HepG2 (cell line): ENCODE results near the gene ARHGAP15. TPM values are rescaled to one million over a fixed set of nuclear protein-coding genes. Genes with fewer than 3 reads are reported as not detected.

Source experiments
- ATAC-seq: fragments of 200-7000 bp; cut with Tn5 transposase; 3 replicates; pipeline ENCODE4 v1.9.1; 2020; ENCODE audit warnings: mild to moderate bottlenecking, moderate library complexity
- BruUV-seq: library from RNA; stranded (reverse); fragments of 400-500 nt; replicated peaks from 2 replicates; lab custom pipeline; 2021; lab: Mats Ljungman, UMichigan
- CTCF ChIA-PET: fragments of 300-600 bp; formaldehyde crosslinking; extraction: SDS; loops from one replicate; lab custom pipeline; 2021; ENCODE audit warnings: low total read pairs, inconsistent platforms, low intra/inter-chr PET ratio; lab: Yijun Ruan, JAX
- POLR2A ChIA-PET: fragments of 350-600 bp; sonication (Branson Sonifier 250); formaldehyde crosslinking; loops from one replicate; lab custom pipeline; 2020; ENCODE audit warnings: antibody characterized with exemption, inconsistent platforms; lab: Yijun Ruan, JAX
- DNase-seq: peaks from one replicate; pipeline ENCODE4 v3.0.0-alpha.2; 2015; ENCODE audit warnings: low spot score
- FAIRE-seq: peaks from 3 replicates; lab custom pipeline; 2011; peaks lifted over from hg19 to GRCh38; lab: Jason Lieb, UNC
- H2AFZ ChIP-seq: one replicate; pipeline ENCODE4 v1.6.1; 2011; ENCODE audit warnings: low read length, inconsistent platforms
- H3K27ac ChIP-seq: fragments of 300-600 bp; 3 replicates; pipeline ENCODE4 v1.8.0; 2011; ENCODE audit warnings: mixed run types, mild to moderate bottlenecking, mixed read lengths, low read length, inconsistent platforms; ENCODE audit not compliant: insufficient read depth; ENCODE audit errors: extremely low read length
- H3K27me3 ChIP-seq, 2 experiments: fragments of 200-600 bp in 1 of 2; 2 replicates in 1 of 2; 3 replicates in 1 of 2; pipeline versions ENCODE4 v1.6.0 to v1.8.0; 2011; ENCODE audit warnings: low read length in 2 of 2, mild to moderate bottlenecking in 2 of 2, moderate library complexity in 2 of 2, inconsistent platforms in 1 of 2; ENCODE audit not compliant: insufficient read depth in 2 of 2, control insufficient read depth in 1 of 2
- H3K36me3 ChIP-seq, 2 experiments: fragments of 200-600 bp in 1 of 2; replicated peaks in 1 of 2; 2 replicates in 1 of 2; 3 replicates in 1 of 2; pipeline versions ENCODE4 v1.5.1 to v1.8.0; 2011; ENCODE audit warnings: low read length in 2 of 2, inconsistent platforms in 1 of 2; ENCODE audit not compliant: insufficient read depth in 2 of 2, control insufficient read depth in 1 of 2
- H3K4me1 ChIP-seq: 2 replicates; pipeline ENCODE4 v1.5.1; 2012; ENCODE audit warnings: low read length, inconsistent platforms; ENCODE audit not compliant: insufficient read depth
- H3K4me2 ChIP-seq: 2 replicates; pipeline ENCODE4 v1.6.0; 2011; ENCODE audit warnings: low read depth, low read length, inconsistent platforms
- H3K4me3 ChIP-seq, 3 experiments: fragments of 200-600 bp in 1 of 3; sonication (generic), shearing (Covaris generic) in 1 of 3; replicated peaks in 1 of 3; 2 replicates each; pipeline ENCODE4 v1.5.1; 2011 to 2016; ENCODE audit warnings: low read length in 3 of 3, inconsistent platforms in 2 of 3, low read depth in 2 of 3, mild to moderate bottlenecking in 2 of 3, control low read depth in 1 of 3, mixed read lengths in 1 of 3; ENCODE audit not compliant: insufficient read depth in 1 of 3
- H3K79me2 ChIP-seq: one replicate; pipeline ENCODE4 v1.6.1; 2011; ENCODE audit warnings: low read length, inconsistent platforms; ENCODE audit not compliant: insufficient read depth
- H3K9ac ChIP-seq: 2 replicates; pipeline ENCODE4 v1.6.0; 2011; ENCODE audit warnings: mild to moderate bottlenecking, low read depth, low read length, inconsistent platforms; ENCODE audit not compliant: insufficient read depth
- H3K9me3 ChIP-seq: 2 replicates; pipeline ENCODE4 v1.5.1; 2012; ENCODE audit warnings: mild to moderate bottlenecking, low read length
- H4K20me1 ChIP-seq: 2 replicates; pipeline ENCODE4 v1.6.0; 2011; ENCODE audit warnings: inconsistent platforms, mild to moderate bottlenecking, low read length, moderate library complexity; ENCODE audit not compliant: insufficient read depth
- ARNT ChIP-seq: fragments of 450-650 bp; IDR thresholded peaks from 2 replicates; pipeline ENCODE4 v1.6.1; 2017
- CENPT ChIP-seq: sonication (generic); formaldehyde crosslinking; IDR thresholded peaks from 2 replicates; pipeline ENCODE4 v1.8.0; 2022; ENCODE audit warnings: low read depth, mild to moderate bottlenecking, moderate library complexity, missing genetic modification reagents
- DNMT3B ChIP-seq: conservative IDR thresholded peaks from 2 replicates; pipeline ENCODE4 v1.6.1; 2016; ENCODE audit warnings: missing biosample characterization, control low read depth
- MED13 ChIP-seq: sonication (generic); formaldehyde crosslinking; IDR thresholded peaks from 2 replicates; pipeline ENCODE4 v1.5.0; 2020; ENCODE audit warnings: missing genetic modification reagents
- ZNF839 ChIP-seq: sonication (generic); formaldehyde crosslinking; IDR thresholded peaks from 2 replicates; pipeline ENCODE4 v1.4.0; 2020; ENCODE audit warnings: missing genetic modification reagents, mild to moderate bottlenecking, borderline replicate concordance
- ZSCAN25 ChIP-seq: sonication (generic); formaldehyde crosslinking; IDR thresholded peaks from 2 replicates; pipeline ENCODE4 v1.8.0; 2022; ENCODE audit warnings: mild to moderate bottlenecking, missing genetic modification reagents
- WGBS: methylation state at CpG from one replicate; pipeline ENCODE4 v1.1.6; 2017; ENCODE audit warnings: low lambda C conversion rate; 5-methylcytosine and 5-hydroxymethylcytosine counted together
- in situ Hi-C: cut with HindIII; loops from 2 replicates; pipeline ENCODE4 v1.10.0; 2017; ENCODE audit warnings: low pct_unique_long_range_greater_than_20kb; ENCODE audit not compliant: extremely low pct_ligation_motif_present
- intact Hi-C: fragments of 100-400 bp; cut with micrococcal nuclease; formaldehyde crosslinking; loops from one replicate; pipeline ENCODE4 v1.10.0; 2022; ENCODE audit not compliant: unreplicated experiment
- polyA plus RNA-seq, 8 experiments: library from polyadenylated mRNA; depleted of rRNA in 3 of 8; stranded (reverse) in 7 of 8; unstranded in 1 of 8; fragments of >200 nt; fragmentation: Illumina TruSeq in 4 of 8; extraction: Trizol in 4 of 8; gene quantifications; 2 replicates each; pipeline versions ENCODE4 v1.2.1 to v1.2.3, GENCODE V29; 2011 to 2016; ENCODE audit warnings: low read depth in 4 of 8, missing spikeins in 1 of 8, mixed read lengths in 1 of 8; ENCODE audit not compliant: insufficient read depth in 1 of 8
- total RNA-seq, 5 experiments: library from RNA; depleted of rRNA; stranded (reverse); fragments of >200 nt; fragmentation: Illumina TruSeq; extraction: Trizol; gene quantifications; 2 replicates each; pipeline ENCODE4 v1.2.3, GENCODE V29; 2016; ENCODE audit warnings: low read depth in 1 of 5
- TF ChIP-seq, protein P1 (sequence below): sonication (generic); formaldehyde crosslinking; IDR thresholded peaks from 2 replicates; pipeline ENCODE4 v1.4.0; 2020; ENCODE audit warnings: missing genetic modification reagents
- TF ChIP-seq, protein P2 (sequence below): sonication (generic); formaldehyde crosslinking; IDR thresholded peaks from 2 replicates; pipeline ENCODE4 v1.8.1; 2023; ENCODE audit warnings: mild to moderate bottlenecking, missing genetic modification reagents

The ARHGAP15 gene
- total and polyA plus RNA-seq, 2 of the 13 experiments (the other 11 are each of a cell fraction or from before 2014, with no cell fraction given): 0.04 TPM; not detected in 1

DNA sequence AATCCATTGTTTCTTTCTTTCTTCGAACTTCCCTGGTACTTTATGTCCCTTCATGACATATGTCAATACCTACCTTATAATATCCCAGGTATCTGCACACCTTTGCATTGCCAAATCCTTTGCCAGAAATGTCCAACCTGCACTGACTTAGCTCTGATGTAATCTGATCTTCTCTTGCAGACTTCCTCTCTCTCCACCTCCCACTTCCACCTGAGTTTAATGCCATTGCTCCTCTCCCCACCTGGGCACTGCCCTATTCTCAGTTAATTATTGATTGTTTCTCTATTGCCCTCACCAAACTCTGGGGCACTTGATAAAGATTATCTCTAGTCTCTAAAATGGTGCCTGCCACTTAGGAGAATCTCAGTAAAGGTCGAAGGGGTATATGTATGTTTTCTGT lies 23.0 kb downstream of the ARHGAP15 start (continued):
- TF ChIP-seq, protein P1, sequence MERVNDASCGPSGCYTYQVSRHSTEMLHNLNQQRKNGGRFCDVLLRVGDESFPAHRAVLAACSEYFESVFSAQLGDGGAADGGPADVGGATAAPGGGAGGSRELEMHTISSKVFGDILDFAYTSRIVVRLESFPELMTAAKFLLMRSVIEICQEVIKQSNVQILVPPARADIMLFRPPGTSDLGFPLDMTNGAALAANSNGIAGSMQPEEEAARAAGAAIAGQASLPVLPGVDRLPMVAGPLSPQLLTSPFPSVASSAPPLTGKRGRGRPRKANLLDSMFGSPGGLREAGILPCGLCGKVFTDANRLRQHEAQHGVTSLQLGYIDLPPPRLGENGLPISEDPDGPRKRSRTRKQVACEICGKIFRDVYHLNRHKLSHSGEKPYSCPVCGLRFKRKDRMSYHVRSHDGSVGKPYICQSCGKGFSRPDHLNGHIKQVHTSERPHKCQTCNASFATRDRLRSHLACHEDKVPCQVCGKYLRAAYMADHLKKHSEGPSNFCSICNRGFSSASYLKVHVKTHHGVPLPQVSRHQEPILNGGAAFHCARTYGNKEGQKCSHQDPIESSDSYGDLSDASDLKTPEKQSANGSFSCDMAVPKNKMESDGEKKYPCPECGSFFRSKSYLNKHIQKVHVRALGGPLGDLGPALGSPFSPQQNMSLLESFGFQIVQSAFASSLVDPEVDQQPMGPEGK: no peak
- TF ChIP-seq DNMT3B (CRISPR knock-in tag): no peak

DNA sequence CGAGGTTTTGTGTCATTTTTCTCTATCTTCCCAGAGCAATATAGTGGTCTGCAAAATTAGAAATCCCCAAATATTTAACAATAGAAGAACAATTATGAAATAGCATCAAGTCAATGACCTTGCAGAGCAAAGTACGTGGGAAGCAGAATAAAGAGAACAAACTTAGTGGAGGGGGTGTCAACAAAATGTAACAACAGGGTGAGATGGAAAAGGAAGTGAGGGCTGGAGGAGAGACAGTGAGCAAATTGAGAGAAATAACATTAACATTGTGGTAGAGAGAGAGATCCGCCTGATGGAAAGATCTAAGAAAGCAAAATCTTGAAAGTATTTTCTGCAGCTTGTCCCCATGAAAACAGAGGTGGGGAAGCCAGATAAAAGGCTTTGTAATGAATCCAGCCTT lies 23.4 kb downstream of the ARHGAP15 start:
- Histone ChIP-seq H3K36me3 (no peaks in the 10 kb centered on the region), H3K79me2 (no peaks in the 10 kb centered on the region), H4K20me1 (no peaks in the 10 kb centered on the region), H3K4me1 (no peaks in the 10 kb centered on the region), H3K27ac (no peak overlapping the region), H3K9me3 (no peaks in the 10 kb centered on the region), H3K9ac (no peak overlapping the region), H3K4me2 (no peak overlapping the region), H2AFZ (no peak overlapping the region), H3K27me3 (no peaks in the 10 kb centered on the region), H3K4me3 (no peak overlapping the region)
- no TSS peak for BruUV-seq
- no peak for ATAC-seq
- intact Hi-C loops (no loop called here), in situ Hi-C loops (no loop called here)
- ChIA-PET CTCF (no interaction called here), POLR2A (no interaction called here)
- WGBS: 1% methylated on average over 3 of the region's 3 CpGs
- TF ChIP-seq ZSCAN25 (CRISPR knock-in tag) (no peak), CENPT (CRISPR knock-in tag) (no peak), ARNT (no peak), MED13 (CRISPR knock-in tag) (no peak), ZNF839 (CRISPR knock-in tag) (no peak)
- TF ChIP-seq, protein P2, sequence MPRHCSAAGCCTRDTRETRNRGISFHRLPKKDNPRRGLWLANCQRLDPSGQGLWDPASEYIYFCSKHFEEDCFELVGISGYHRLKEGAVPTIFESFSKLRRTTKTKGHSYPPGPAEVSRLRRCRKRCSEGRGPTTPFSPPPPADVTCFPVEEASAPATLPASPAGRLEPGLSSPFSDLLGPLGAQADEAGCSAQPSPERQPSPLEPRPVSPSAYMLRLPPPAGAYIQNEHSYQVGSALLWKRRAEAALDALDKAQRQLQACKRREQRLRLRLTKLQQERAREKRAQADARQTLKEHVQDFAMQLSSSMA (CRISPR knock-in tag): no peak
- FAIRE-seq: no peak
- no peak for DNase-seq
